Activated naive CD8-positive, alpha-beta T cell treated with anti-CD3 and anti-CD28 coated beads, Interleukin-2, amount 50 U/mL, for 16 hours (primary cell): Measurements from ENCODE around the gene SAYSD1.
"Not testable (repeated sequence)": the region's sequence is repeated elsewhere in the genome, so short reads cannot be mapped to it uniquely, and the experiment has no call there.

ENCODE experiments used
- DNase-seq: peaks from one replicate; pipeline ENCODE4 v3.0.0-alpha.2; 2020; ENCODE audit warnings: low read depth, low spot score

SAYSD1 gene, protein sequence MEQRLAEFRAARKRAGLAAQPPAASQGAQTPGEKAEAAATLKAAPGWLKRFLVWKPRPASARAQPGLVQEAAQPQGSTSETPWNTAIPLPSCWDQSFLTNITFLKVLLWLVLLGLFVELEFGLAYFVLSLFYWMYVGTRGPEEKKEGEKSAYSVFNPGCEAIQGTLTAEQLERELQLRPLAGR

DNA sequence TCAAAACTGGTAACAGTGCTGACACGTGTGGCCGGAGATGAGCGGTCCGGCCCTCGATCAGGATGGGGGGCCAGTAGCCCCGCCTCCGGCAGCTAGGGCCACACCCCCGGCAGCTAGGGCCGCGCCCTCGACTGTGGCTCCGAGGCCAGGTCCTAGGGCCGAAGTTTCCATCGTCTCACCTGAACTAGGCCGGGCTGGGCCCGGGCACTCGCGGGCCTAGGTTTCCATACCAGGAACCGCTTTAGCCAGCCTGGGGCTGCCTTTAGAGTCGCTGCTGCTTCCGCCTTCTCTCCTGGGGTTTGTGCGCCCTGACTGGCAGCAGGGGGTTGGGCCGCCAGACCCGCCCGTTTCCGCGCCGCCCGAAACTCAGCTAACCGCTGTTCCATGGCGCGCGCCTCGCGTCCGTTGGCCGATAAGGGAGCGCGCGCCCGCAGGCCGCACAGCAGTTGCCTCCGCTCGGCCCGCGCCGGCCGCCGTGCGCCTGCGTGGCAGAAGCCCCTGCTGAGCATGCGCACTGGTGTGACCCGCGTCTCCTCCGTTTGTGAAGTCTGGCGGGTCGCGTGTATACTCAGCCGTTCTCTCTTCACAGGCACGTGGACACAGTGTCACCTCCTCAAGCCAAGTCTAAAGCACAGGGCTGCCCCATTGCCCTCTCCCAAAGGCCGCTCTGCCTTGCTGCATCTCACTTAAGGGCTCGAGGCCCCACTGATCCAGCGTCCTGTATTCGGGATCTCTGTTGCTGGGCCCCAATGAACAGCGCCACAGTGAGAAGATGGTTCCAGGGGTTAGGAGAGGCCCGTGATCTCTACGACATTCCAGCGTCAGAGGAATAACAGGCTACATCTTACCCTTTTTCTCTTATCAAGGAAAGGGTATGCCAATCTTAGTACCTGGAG lies at the start of gene SAYSD1:
TSS of gene SAYSD1 (minus strand) at position 483 of the 896 bp plus-strand sequence. CDS start at position 386, 97 bp downstream.
- peak; percentile 82 for DNase-seq

DNA sequence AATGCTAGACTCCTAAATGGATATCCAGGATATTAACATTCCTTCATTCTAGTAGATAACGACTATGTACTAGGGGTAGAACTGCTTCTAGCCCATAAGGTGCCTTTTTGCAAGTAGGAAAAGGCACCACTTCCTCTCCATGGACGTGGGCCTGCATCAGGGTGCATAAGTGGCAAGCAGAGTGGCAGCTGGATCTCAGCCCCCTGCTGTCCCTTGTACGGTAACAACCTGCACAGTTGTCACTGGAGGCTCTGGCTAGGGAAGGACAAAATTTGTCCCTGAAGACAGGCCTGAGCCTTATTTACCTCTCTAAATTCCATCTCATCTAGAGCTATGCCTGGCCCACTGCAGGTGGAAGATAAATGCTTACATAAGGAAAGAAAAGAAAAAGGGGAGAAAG lies 42.5 kb upstream of the SAYSD1 start:
- no peak for DNase-seq

DNA sequence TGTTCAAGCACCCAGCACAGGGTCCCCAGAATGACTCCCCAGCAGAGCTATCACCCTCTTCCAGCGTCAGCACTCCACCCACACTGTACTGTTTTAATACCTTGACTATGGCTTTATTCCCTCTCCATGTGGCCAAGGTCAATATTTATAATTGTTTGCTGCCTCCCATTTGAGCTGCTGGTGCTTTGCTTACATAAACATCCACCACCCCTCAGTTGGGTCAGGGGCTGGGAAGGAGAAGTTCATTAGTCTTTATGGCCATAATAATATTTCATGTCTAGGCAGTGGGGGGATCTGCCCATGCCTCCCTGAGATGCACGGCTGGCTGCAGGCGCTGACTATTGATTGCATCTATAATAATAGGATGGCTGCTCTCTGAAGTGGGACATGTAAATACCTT lies 41.8 kb upstream of the SAYSD1 start:
- DNase-seq, result no peak

DNA sequence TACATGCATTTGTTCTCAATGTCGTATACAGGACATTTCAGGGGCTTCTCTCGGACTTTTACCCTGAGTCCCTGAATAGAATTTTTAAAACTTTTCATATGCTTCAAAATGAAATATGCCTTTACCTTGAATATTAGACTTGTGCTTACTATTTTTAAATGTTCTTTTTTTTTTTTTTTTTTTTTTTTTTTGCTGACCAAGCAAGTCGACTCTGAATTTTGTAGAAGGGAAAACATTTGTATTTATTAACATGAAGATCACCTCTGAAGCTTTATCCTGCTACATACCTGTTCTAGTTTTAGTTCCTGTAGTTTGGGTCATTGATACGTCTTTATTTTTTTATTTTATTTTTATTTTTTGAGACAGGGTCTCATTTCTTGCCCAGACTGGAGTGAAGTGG lies 39.7 kb upstream of the SAYSD1 start:
- no peak for DNase-seq

DNA sequence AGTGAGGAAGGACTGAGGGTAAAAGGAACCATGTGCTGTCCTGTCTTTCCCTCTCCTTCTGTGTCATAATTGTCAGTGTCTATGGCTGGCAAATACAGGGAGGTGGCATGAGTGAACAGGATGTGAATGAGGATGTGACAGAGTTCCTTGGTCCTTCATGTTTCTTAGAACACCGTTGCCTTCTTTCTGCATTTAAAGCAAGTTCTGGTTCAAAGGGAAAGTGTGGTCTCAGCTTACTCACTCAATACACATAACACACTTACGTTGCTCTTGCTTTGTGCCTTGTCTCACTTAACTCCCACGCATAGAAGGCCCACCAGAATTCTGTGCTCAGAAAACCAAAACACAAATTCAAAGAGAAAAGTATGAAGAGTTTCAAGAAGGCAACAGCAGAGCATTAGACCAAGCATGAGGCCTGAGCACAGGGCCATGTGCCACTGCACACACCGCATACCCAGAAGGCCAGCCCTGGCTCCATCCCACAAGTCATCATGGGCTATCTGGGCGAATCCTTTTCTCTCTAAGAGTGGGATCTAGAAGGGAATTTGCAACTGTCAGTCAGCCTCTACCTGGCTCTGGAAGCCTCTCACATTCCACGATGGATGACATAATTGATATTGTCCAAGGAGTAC lies 38.9 kb upstream of the SAYSD1 start:
- DNase-seq, result peak; percentile 22

DNA sequence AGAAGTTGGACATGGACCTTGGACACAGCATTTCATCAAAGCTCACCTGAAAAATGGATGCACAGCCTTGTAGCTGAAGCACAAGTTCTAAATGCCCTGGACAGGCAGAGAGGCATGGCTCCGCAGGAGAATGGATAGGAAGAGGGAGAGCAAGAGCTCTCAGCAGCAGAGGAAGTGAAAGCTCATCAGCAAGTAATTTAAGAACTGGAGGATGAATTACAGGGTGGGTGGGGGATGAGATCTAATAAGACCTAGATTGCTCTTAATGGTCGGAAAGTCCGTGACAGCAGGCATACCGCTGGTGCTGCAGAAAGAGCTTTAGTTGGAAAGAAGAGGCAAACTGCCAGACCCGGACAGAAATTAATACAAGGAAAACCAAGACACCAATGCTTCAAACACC lies 37.3 kb upstream of the SAYSD1 start:
- no peak for DNase-seq

DNA sequence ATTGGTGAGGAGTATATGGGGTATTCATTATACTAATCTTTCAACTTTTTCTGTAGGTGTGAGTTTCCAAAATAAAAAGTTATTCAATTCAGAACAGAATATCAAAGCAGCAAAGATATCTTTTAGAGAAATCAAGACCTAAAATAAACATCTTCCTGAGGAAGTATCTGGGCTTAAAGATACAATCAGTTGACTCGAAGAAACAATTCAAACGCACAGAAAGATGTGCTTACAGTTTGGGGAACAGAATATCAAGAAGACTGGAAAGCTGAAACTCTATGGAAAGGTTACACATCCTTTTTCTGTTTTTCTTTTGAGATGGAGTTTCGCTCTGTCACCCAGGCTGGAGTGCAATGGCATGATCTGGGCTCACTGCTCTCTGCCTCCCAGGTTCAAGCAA lies 36.2 kb upstream of the SAYSD1 start:
- no peak for DNase-seq

DNA sequence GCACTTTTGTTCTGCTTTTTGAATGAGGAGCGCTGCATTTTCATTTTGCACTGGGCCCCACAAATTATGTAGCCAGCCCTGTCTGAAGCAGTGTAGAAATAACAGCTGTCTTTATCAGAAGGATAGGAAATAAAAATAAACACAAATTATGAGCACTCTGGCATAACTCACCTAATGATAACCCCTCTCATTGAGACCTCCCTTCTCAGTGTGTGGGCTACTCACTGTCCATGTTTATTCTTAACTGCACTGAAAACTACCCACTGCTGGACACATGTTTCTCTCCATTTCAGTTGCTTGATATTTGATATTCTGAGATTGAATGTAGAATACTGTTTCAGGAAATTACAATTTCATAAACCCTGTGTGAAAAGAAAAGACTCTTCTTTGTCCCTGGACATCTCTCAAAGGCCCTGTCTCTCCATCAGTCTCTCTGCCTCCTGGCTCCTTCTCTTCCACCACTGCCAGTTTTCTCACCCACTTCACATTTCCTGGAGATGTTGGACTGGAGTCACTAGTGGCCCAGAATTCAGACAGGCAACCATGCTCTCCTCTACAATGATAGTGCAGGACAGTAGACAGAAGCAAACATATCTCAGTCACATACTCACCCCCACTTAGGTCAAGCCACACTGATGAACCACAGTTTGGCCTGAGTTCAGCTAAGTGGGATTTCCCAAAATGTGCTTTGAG lies 29.6 kb upstream of the SAYSD1 start:
- DNase-seq, result no peak

DNA sequence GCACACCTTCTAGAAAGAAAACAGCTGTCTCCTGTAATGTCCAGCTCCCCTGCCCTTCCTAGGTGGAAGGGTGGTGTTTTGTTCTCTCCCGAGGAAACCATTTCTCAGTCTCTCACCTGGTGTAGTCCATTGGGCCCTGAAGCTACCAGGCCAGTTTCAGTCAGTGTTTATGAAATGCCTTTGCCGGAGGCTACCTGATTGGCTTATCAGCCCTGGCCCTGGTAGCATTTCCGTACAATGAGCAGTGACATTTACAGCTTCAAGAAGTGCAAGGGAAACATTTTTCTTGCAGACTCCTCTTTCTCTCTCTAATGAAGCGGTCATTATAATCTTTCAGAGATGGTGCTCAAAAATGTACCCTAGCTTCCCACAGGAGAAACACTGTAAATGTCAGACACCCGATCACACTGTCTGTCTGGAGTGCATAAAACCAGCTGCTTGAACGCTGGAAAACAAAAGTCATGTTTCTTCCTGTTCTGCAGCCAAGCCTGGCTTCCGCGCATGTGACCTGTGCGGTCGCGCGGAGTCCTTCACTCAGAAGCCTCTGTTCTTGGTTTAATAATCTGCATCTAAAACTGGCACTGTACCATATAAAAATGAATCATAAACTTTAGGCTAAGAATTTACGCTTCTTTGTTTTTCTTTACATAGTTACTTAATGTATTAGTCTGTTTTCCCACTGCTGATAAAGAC lies 28.4 kb upstream of the SAYSD1 start:
- DNase-seq, result no peak

DNA sequence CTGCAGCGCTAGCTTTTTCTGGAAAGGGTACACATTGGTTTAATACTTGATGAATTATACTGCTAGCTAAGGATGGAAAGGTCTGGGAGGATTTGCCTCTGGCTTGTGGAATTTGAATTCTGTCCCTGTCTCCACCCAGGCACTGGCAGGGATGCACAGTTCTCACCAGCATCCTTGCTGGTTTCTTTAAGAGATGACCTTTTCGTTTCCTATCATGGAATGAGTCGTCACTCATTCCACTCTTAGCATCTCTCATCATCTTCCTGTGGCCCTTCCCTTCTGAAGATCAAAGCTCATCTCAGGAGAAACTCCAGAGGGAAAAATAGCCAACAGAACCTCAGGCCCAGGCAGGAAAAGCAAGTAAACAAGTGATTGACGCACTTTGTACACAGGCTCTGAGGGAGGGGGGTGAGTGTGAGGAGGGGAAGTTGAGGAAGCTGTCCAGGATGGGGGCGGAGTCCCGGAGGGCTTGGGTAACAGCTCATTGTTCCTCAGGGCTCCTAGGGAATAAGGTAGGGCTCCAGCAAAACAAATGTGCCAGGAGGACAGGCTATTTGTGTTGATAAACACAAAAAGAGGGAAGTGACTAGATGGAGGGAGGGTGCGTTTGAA lies 25.7 kb upstream of the SAYSD1 start:
- DNase-seq, result no peak

DNA sequence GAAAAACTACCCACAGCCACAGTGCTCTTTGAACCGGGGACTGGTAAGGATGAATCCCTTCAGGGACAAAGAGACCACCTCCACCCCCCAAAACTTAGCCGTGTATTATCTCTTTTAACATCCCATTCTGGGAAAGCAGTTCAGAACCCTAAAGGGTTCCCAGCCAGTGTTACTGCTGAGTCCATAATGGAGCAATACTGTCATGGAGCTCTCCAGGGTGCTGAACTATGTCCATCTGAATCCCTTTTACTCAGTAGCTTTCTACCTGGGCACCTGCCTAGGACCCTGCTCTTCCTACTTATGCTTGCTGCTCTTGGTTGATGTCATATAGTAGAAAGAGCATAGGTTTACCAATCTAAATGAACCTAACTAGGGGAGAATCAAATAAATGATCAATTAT lies 22.3 kb upstream of the SAYSD1 start:
- no peak for DNase-seq

DNA sequence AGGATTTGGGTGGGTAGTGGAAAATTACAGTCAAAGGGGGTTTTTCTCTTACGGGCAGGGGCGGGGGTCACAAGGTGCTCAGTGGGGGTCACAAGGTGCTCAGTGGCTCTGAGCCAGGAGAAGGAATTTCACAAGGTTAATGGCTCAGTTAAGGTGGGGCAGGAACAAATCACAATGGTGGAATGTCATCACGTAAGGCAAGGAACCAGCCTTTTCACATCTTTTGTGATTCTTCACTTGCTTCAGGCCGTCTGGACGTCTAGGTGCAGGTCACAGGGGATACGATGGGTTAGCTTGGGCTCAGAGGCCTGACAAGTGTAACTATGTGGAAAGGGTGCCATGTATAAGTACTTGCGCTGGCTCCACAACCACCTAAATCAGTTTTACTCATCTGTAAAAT lies 21.2 kb upstream of the SAYSD1 start:
- DNase-seq, result not testable (repeated sequence)

DNA sequence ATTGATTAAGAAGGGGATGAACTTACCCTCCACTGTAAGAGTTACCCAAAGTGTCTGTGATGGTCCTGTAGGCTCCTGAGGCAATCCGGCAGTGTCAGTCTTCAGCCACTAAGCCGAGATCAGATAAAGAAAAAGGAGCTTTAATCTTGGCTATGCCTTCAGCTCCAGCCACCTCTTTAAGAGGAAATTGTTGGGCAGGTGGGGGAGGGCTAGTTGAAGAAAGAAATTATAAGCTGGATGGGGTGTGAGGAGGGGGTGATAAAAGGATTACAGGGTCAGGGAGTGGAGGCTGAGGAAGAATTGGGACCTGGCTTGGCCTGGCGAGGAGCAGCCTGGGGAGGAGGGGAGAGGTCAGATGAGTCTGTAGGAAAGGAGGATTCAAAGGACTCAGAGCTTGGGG lies 19.8 kb upstream of the SAYSD1 start:
- not testable (repeated sequence) for DNase-seq

DNA sequence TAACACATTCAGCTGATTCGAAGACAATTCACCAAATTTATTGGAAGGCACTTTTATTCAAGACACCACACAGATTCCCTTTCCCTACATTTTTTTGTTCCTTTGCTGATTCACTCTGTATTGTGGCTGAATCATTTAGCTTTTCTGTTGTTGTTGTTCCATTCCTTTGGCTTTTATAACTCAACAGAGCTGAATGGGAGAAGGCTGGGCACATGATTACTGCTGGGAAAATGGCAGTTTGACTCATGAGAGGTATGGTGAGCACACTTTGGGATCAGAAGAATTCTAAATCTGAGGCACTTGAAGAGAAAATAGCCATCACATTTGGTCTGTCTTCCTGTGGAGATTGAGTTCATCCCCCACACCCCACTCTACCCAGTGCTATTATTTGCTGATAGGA lies 15.7 kb upstream of the SAYSD1 start:
- DNase-seq, result no peak

DNA sequence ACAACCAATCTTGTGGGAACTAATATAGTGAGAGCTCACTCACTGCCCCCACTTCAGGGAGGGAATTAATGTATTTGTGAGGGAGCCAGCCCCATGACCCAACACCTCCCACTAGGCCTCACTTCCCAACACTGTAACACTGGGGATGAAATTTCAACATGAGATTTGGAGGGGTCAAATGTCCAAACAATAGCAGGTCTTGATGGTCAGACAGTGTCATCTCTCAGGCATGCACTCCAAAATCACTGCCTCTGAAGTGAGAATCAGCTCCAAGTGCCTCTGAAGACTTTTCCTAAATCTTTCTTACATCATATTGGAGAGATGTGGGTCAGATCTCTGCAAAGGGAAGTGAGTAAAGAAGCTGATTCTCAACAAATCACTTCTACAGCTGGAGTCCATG lies 13.8 kb upstream of the SAYSD1 start:
- no peak for DNase-seq

DNA sequence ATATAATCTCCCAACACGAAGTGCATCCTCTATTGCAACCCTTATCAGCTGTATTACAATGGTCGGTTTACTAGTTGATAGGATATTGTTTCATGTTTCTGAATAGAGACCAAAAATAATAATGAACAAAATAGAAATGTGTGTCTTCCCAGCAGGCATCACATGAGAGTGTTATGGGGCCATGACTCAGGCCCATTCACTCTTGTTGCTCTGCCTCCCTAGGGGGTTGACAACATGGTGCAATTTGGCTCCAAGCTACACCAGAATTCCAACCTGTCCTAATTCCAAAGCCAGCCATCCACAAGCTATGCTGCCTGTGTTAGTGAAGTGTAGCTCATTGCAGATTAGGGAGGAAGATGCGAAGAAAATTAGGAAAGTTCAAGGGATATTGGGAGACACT lies 13.1 kb upstream of the SAYSD1 start:
- DNase-seq, result no peak

DNA sequence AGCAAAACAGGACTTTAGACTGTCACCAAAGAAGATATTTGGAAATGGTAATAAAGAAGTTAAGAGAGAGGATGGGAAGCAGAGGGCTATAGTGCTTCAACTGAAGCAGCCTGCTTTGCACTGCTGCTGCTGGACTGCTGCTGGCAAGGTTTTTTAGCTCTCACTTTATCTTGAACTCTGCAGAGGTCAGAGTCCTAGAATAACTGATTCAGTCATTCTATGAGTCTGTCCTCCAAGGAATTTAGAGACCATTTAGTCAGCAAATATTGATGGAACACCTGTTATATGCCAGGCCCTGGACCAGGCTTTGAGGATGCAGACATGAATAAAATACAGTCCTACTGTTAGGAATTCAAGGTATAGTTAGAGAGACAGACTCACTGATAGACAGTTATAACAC lies 9.1 kb upstream of the SAYSD1 start:
- DNase-seq, result no peak

DNA sequence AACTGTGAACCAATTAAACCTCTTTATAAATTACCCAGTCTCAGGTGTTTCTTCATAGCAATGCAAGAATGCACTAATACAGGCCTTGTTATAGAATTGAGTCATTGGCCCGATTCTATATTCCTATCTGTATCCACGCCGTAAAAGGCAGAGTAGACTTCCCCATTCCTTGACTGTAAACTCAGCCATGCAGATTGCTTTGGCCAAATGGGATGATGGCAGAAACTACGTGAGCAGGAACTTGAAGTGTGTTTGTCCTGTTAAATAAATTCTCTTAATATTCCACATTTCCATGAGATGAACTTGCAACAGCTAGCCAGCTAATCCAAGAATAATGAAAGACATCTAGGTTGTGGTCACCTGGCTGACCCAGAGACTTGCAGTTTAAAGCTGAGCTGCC lies 3.9 kb upstream of the SAYSD1 start:
- DNase-seq, result no peak

DNA sequence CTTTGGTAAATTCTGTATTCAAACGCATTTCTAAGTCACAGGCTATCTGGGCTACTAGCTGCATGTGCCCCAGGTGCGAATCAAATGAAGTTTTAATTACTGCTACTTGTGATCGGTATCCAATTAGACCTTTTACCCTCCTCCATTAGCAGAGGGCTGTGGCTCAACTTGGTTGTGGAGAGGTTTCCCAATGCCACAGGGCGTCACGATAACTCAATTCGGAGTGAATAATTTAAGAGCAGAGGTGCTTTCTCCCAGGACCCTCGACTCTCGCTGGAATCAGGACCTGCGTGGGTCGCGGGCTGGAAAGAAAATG lies 640 bp downstream of the SAYSD1 start:
- no peak for DNase-seq

DNA sequence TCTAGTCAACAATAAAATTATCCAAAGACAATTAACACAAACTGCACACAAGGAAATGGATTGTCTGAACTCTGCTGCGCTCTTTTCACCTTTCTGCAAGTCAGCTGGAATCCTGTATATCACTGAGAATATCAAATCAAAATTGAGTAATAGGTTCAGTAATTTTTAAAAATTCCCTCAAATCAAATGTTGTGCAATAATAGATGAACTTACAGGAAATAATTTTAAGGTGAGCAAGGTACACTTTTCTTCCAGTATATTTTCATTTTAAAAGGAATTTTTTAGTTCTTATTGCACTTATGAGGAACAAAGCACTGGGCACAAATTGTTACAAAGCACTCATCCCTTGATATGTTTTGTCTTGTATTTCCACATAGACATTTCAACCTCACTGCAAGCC lies 1.2 kb downstream of the SAYSD1 start:
- DNase-seq, result no peak

DNA sequence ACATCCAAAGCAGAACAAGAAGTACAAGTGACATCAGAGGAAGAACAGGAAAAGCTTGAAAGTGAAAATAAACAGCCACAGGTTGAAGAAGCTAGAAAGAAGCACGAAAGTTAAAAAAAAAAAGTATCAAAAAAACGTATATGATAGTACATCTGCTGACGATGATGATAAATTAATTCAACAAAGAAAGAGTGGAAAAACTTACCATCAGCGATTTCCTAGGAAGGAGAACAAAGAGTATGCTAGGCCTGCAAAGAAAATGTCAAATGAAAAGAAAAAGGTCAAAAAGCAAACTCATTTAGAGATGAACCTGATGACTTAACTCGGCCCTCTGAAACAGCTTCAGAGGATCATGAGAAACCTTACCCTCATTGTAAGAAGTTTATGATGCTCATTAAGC lies 3.7 kb downstream of the SAYSD1 start:
- DNase-seq, result no peak
